GM12878 (cell line): ENCODE data around the gene SURF6. TPM values are rescaled to one million over a fixed set of nuclear protein-coding genes. Genes with fewer than 3 reads are reported as not detected.
A peak's percentile ranks its signal among the peaks of the same experiment; 100 is the strongest.

ENCODE experiments used
- ATAC-seq: fragments of 200-7000 bp; cut with Tn5 transposase; 3 replicates; pipeline ENCODE4 v1.9.1; 2020; ENCODE audit warnings: mild to moderate bottlenecking, moderate library complexity
- BruUV-seq: library from RNA; stranded (reverse); fragments of 400-500 nt; replicated peaks from 2 replicates; lab custom pipeline; 2021; lab: Mats Ljungman, UMichigan
- CTCF ChIA-PET: fragments of 300-600 bp; sonication (Branson Sonifier 250); formaldehyde crosslinking; extraction: SDS; loops from one replicate; lab custom pipeline; 2021; ENCODE audit warnings: inconsistent platforms; lab: Yijun Ruan, JAX
- POLR2A ChIA-PET: fragments of 350-600 bp; formaldehyde crosslinking; extraction: SDS; loops from one replicate; lab custom pipeline; 2021; ENCODE audit warnings: inconsistent platforms; lab: Charles Lee
- RAD21 ChIA-PET: fragments of 300-600 bp; sonication (Branson Sonifier 250); formaldehyde crosslinking; loops from one replicate; lab custom pipeline; 2023; ENCODE audit warnings: antibody characterized with exemption; ENCODE audit not compliant: unreplicated experiment; lab: Charles Lee
- SMC1A ChIA-PET: fragments of 300-600 bp; sonication (Branson Sonifier 250); formaldehyde crosslinking; loops from one replicate; lab custom pipeline; 2023; ENCODE audit not compliant: unreplicated experiment, uncharacterized antibody; lab: Charles Lee
- DNase-seq: peaks from one replicate; pipeline ENCODE4 v3.0.0-alpha.2; 2011; ENCODE audit warnings: low read depth, low spot score
- FAIRE-seq: peaks from 3 replicates; lab custom pipeline; 2011; peaks lifted over from hg19 to GRCh38; lab: Jason Lieb, UNC
- H2AFZ ChIP-seq: 2 replicates; pipeline ENCODE4 v1.6.0; 2011; ENCODE audit warnings: low read depth, low read length, control low read depth; ENCODE audit not compliant: control insufficient read depth
- H3K27ac ChIP-seq: 2 replicates; pipeline ENCODE4 v1.5.1; 2011; ENCODE audit warnings: control low read depth; ENCODE audit not compliant: control insufficient read depth, insufficient read depth
- H3K27me3 ChIP-seq, 2 experiments: replicated peaks in 1 of 2; 2 replicates each; pipeline versions ENCODE4 v1.6.0 to v1.6.1; 2011; ENCODE audit warnings: low read length in 1 of 2; ENCODE audit not compliant: control insufficient read depth in 2 of 2, insufficient read depth in 2 of 2
- H3K36me3 ChIP-seq, 2 experiments: 2 replicates each; pipeline ENCODE4 v1.5.1; 2011; ENCODE audit warnings: low read length in 1 of 2; ENCODE audit not compliant: control insufficient read depth in 2 of 2, insufficient read depth in 2 of 2
- H3K4me1 ChIP-seq: 2 replicates; pipeline ENCODE4 v1.6.1; 2011; ENCODE audit warnings: mild to moderate bottlenecking, low read length, moderate library complexity, mixed read lengths; ENCODE audit not compliant: control insufficient read depth, insufficient read depth
- H3K4me2 ChIP-seq: 2 replicates; pipeline ENCODE4 v1.6.0; 2011; ENCODE audit warnings: control low read depth; ENCODE audit not compliant: control insufficient read depth, insufficient read depth
- H3K4me3 ChIP-seq: fragments of 200-600 bp; sonication (generic); 2 replicates; pipeline ENCODE4 v1.5.1; 2016
- H3K79me2 ChIP-seq: 2 replicates; pipeline ENCODE4 v1.6.0; 2011; ENCODE audit warnings: low read length; ENCODE audit not compliant: control insufficient read depth, insufficient read depth
- H3K9ac ChIP-seq: 2 replicates; pipeline ENCODE4 v1.8.0; 2011; ENCODE audit warnings: low read length, control low read depth, mixed read lengths; ENCODE audit not compliant: control insufficient read depth, insufficient read depth
- H3K9me3 ChIP-seq: replicated peaks from 3 replicates; pipeline ENCODE4 v1.5.1; 2011; ENCODE audit warnings: mild to moderate bottlenecking, low read length; ENCODE audit not compliant: control insufficient read depth, insufficient read depth
- H4K20me1 ChIP-seq: 2 replicates; pipeline ENCODE4 v1.6.0; 2011; ENCODE audit not compliant: control insufficient read depth, insufficient read depth
- IRF5 ChIP-seq: fragments of 450-650 bp; IDR thresholded peaks from 2 replicates; pipeline ENCODE4 v1.6.1; 2017; ENCODE audit warnings: borderline replicate concordance
- MTA2 ChIP-seq: fragments of 450-650 bp; IDR thresholded peaks from 2 replicates; pipeline ENCODE4 v1.6.1; 2016; ENCODE audit warnings: low read depth, mild to moderate bottlenecking, moderate library complexity
- POLR2A ChIP-seq: IDR thresholded peaks from 2 replicates; pipeline ENCODE4 v1.6.1; 2011; ENCODE audit warnings: low read depth, mild to moderate bottlenecking, low read length
- POLR2AphosphoS2 ChIP-seq: IDR thresholded peaks from 2 replicates; pipeline ENCODE4 v1.6.1; 2011; ENCODE audit warnings: low read depth, mild to moderate bottlenecking, low read length, improper control_type of control experiment, moderate library complexity
- RBBP5 ChIP-seq: fragments of 200-600 bp; sonication (generic); conservative IDR thresholded peaks from 2 replicates; pipeline ENCODE4 v1.6.1; 2016
- ZNF274 ChIP-seq: IDR thresholded peaks from one replicate; pipeline ENCODE4 v1.8.0; 2011; ENCODE audit not compliant: insufficient read length, insufficient read depth
- WGBS: methylation state at CpG from one replicate; pipeline ENCODE4 v1.1.6; 2016; ENCODE audit warnings: low lambda C conversion rate; ENCODE audit not compliant: insufficient replicate concordance, insufficient coverage; ENCODE audit errors: missing lambda C conversion rate; 5-methylcytosine and 5-hydroxymethylcytosine counted together
- in situ Hi-C: fragments of 300-500 bp; cut with MboI; formaldehyde crosslinking; loops from 9 replicates; pipeline ENCODE4 v1.14.3; 2018; ENCODE audit warnings: mixed read lengths
- intact Hi-C: fragments of 100-400 bp; cut with micrococcal nuclease; formaldehyde crosslinking; loops from one replicate; pipeline ENCODE4 v1.14.2; 2022; ENCODE audit not compliant: unreplicated experiment
- polyA plus RNA-seq, 11 experiments: library from polyadenylated mRNA; depleted of rRNA in 4 of 11; unstranded in 6 of 11; stranded (reverse) in 5 of 11; fragments of >200 nt; fragmentation: Nextera tagmentation in 4 of 11; fragmentation: Illumina TruSeq in 1 of 11; extraction: Ambion mirVana in 4 of 11; extraction: Trizol in 1 of 11; gene quantifications; 1 replicate in 1 of 11; 2 replicates in 10 of 11; pipeline versions ENCODE4 v1.2.1 to v1.2.3, GENCODE V29; 2011 to 2016; ENCODE audit warnings: inconsistent platforms in 2 of 11, missing spikeins in 2 of 11, low read depth in 1 of 11
- total RNA-seq, 4 experiments: library from RNA; depleted of rRNA in 3 of 4; stranded (reverse); fragments of >200 nt in 3 of 4; fragmentation: Illumina TruSeq in 1 of 4; extraction: Trizol in 1 of 4; gene quantifications; 2 replicates each; pipeline versions ENCODE4 v1.2.1 to v1.2.3, GENCODE V29; 2013 to 2021

Gene SURF6
- total and polyA plus RNA-seq, 10 of the 15 experiments (the other 5 are each of a cell fraction or from before 2014, with no cell fraction given), result 2.2 to 27.2 (median 15.1) TPM

- RAD21 ChIA-PET, result no interaction called here
- H3K9ac ChIP-seq, result no peak overlapping the region
- no peaks in the 10 kb centered on the region for H3K27me3 ChIP-seq
- H3K79me2 ChIP-seq, result peaks cover 43% of the 10 kb centered on the region
- TF ChIP-seq RBBP5 (no peak), ZNF274 (no peak), MTA2 (no peak), IRF5 (no peak), POLR2A (peak; percentile 43; the same call in 1 of the 2 replicates), POLR2AphosphoS2 (0 out of 2 replicates have a peak, but pooled peaks have one; percentile 5)
- TF ChIP-seq, all 136 proteins: peak for 2
- no peak for ATAC-seq
- BruUV-seq, result no TSS peak
- Histone ChIP-seq H3K4me3 (no peak overlapping the region), H4K20me1 (no peaks in the 10 kb centered on the region; the same call in 1 of the 2 replicates), H3K36me3 (peaks cover 22 to 43% of the 10 kb centered on the region in 2 experiments), H3K27ac (no peak overlapping the region), H3K4me1 (peaks cover 6% of the 10 kb centered on the region), H2AFZ (no peak overlapping the region), H3K9me3 (no peaks in the 10 kb centered on the region), H3K4me2 (no peak overlapping the region)
- POLR2A ChIA-PET, result interaction anchor here (1.0 kb wide), 1 partner anchor 23 kb away, joined by 3 read pairs; the partner anchor contains the start of gene STKLD1
- intact Hi-C loops, result no loop called here
- CTCF ChIA-PET, result interaction anchor here (1.0 to 1.1 kb wide), 2 partner anchors 21 to 25 kb away, joined by 3 to 4 read pairs; no protein-coding TSS in a partner anchor
- 88% methylated on average over 5 of the region's 5 CpGs for WGBS
- FAIRE-seq, result no peak
- no peak for DNase-seq
- SMC1A ChIA-PET, result no interaction called here
- in situ Hi-C loops, result no loop called here
Measured at GRCh38 chr9:133353548-133353947, 17.6 kb upstream of the SURF6 start.
